Tongue (tissue), 2 donors: ENCODE results near the gene PAPPA. TPM values are rescaled to one million over a fixed set of nuclear protein-coding genes. Genes with fewer than 3 reads are reported as not detected.
A peak's percentile ranks its signal among the peaks of the same experiment; 100 is the strongest.

ENCODE experiments used
- DNase-seq: peaks from one replicate; pipeline ENCODE4 v3.0.0-alpha.2; 2015
- total RNA-seq: library from RNA; depleted of rRNA; stranded (reverse); fragments of >200 nt; gene quantifications from one replicate; pipeline ENCODE4 v1.2.3, GENCODE V29; 2014

PAPPA gene
- total RNA-seq, 1 donor from 2014 or later, result 3.0 TPM

- no peak for DNase-seq
Measured at GRCh38 chr9:116278326-116278725, 124.7 kb downstream of the PAPPA start.

GRCh38 chr9:116279230-116279629 lies 125.6 kb downstream of the PAPPA start:
- DNase-seq, result no peak

- DNase-seq, result no peak
Measured at GRCh38 chr9:116280529-116280928, 126.9 kb downstream of the PAPPA start.

GRCh38 chr9:116282597-116282996 lies 129.0 kb downstream of the PAPPA start:
- no peak for DNase-seq

GRCh38 chr9:116284518-116284917 lies 130.9 kb downstream of the PAPPA start:
- DNase-seq, result no peak

- no peak for DNase-seq
Measured at GRCh38 chr9:116285320-116285719, 131.7 kb downstream of the PAPPA start.

- DNase-seq, result peak; percentile 35
Measured at GRCh38 chr9:116286297-116286696, 132.7 kb downstream of the PAPPA start.

GRCh38 chr9:116287721-116288120 lies 134.1 kb downstream of the PAPPA start:
- DNase-seq, result no peak

GRCh38 chr9:116288658-116289057 lies 135.1 kb downstream of the PAPPA start:
- no peak for DNase-seq

- DNase-seq, result no peak
Measured at GRCh38 chr9:116297346-116297745, 143.8 kb downstream of the PAPPA start.

- DNase-seq, result no peak
Measured at GRCh38 chr9:116298249-116298648, 144.7 kb downstream of the PAPPA start.

- DNase-seq, result no peak
Measured at GRCh38 chr9:116298878-116299391, 145.3 kb downstream of the PAPPA start.

- no peak for DNase-seq
Measured at GRCh38 chr9:116300360-116300870, 146.8 kb downstream of the PAPPA start.

GRCh38 chr9:116303270-116303669 lies 149.7 kb downstream of the PAPPA start:
- DNase-seq, result no peak

- no peak for DNase-seq
Measured at GRCh38 chr9:116303886-116304538, 150.4 kb downstream of the PAPPA start.

- DNase-seq, result no peak
Measured at GRCh38 chr9:116304761-116305160, 151.2 kb downstream of the PAPPA start.

- no peak for DNase-seq
Measured at GRCh38 chr9:116308076-116308475, 154.5 kb downstream of the PAPPA start.

GRCh38 chr9:116309900-116310611 lies 156.5 kb downstream of the PAPPA start:
- no peak for DNase-seq

GRCh38 chr9:116312221-116312620 lies 158.6 kb downstream of the PAPPA start:
- DNase-seq, result no peak

- DNase-seq, result no peak
Measured at GRCh38 chr9:116313638-116314037, 160.0 kb downstream of the PAPPA start.

- peak; percentile 48 for DNase-seq
Measured at GRCh38 chr9:116316246-116316645, 162.7 kb downstream of the PAPPA start.

GRCh38 chr9:116317503-116317902 lies 163.9 kb downstream of the PAPPA start:
- no peak for DNase-seq
